Stimulated activated CD8-positive, alpha-beta memory T cell treated with anti-CD3 and anti-CD28 coated beads, Interleukin-7, amount 100 ng/mL, for 1 hour (primary cell): ENCODE results near the gene TRERF1.
A peak's percentile ranks its signal among the peaks of the same experiment; 100 is the strongest.
"Not testable (repeated sequence)": the region's sequence is repeated elsewhere in the genome, so short reads cannot be mapped to it uniquely, and the experiment has no call there.

ENCODE experiments used
- DNase-seq, 2 donors: peaks; one replicate each; pipeline ENCODE4 v3.0.0-alpha.2; 2020; ENCODE audit warnings: low read depth in 2 of 2

TRERF1 gene

GRCh38 chr6:42221546-42221945, 230.2 kb downstream of the TRERF1 start:
- no peak for DNase-seq

- DNase-seq: no peak
Observed at GRCh38 chr6:42220807-42221206, 230.9 kb downstream of the TRERF1 start.

GRCh38 chr6:42217519-42218367, 234.0 kb downstream of the TRERF1 start, which contains the start of gene MRPS10:
Gene MRPS10 (minus strand): TSS chr6:42217861. CDS start chr6:42217849, 12 bp downstream.
- peak; percentile 71 to 72 for DNase-seq

GRCh38 chr6:42217157-42217518, 234.6 kb downstream of the TRERF1 start:
- DNase-seq: no peak

- not testable (repeated sequence) for DNase-seq
Observed at GRCh38 chr6:42216495-42216894, 235.2 kb downstream of the TRERF1 start.

GRCh38 chr6:42212442-42212841, 239.3 kb downstream of the TRERF1 start:
- no peak for DNase-seq

GRCh38 chr6:42211726-42212125, 240.0 kb downstream of the TRERF1 start:
- DNase-seq: no peak

- DNase-seq: no peak
Observed at GRCh38 chr6:42210551-42210950, 241.2 kb downstream of the TRERF1 start.

- DNase-seq: not testable (repeated sequence)
Observed at GRCh38 chr6:42207559-42207958, 244.2 kb downstream of the TRERF1 start.

- DNase-seq: no peak
Observed at GRCh38 chr6:42204768-42205282, 246.9 kb downstream of the TRERF1 start.

- DNase-seq: no peak
Observed at GRCh38 chr6:42203183-42203582, 248.5 kb downstream of the TRERF1 start.

GRCh38 chr6:42202131-42202915, 249.4 kb downstream of the TRERF1 start:
- DNase-seq: not testable (repeated sequence)

- DNase-seq: no peak
Observed at GRCh38 chr6:42201382-42201781, 250.3 kb downstream of the TRERF1 start.

GRCh38 chr6:42200035-42200434, 251.7 kb downstream of the TRERF1 start:
- DNase-seq: no peak

GRCh38 chr6:42199106-42199981, 252.4 kb downstream of the TRERF1 start:
- no peak for DNase-seq

- no peak for DNase-seq
Observed at GRCh38 chr6:42197555-42198362, 254.0 kb downstream of the TRERF1 start.

GRCh38 chr6:42195415-42195814, 256.3 kb downstream of the TRERF1 start:
- no peak for DNase-seq

GRCh38 chr6:42194056-42194455, 257.7 kb downstream of the TRERF1 start:
- no peak for DNase-seq

GRCh38 chr6:42193491-42193894, 258.2 kb downstream of the TRERF1 start:
- no peak for DNase-seq

- DNase-seq: not testable (repeated sequence)
Observed at GRCh38 chr6:42192385-42192784, 259.3 kb downstream of the TRERF1 start.
